Upper lobe of left lung (tissue), 6 donors: Measurements from ENCODE around the gene VPS18. TPM values are rescaled to one million over a fixed set of nuclear protein-coding genes. Genes with fewer than 3 reads are reported as not detected.
"Not testable (repeated sequence)": the region's sequence is repeated elsewhere in the genome, so short reads cannot be mapped to it uniquely, and the experiment has no call there.

Experiments
- ATAC-seq, 2 donors: fragments of 200-7000 bp; cut with Tn5 transposase; one replicate each; pipeline ENCODE4 v1.9.1; 2022; ENCODE audit warnings: mild to moderate bottlenecking in 2 of 2, moderate library complexity in 2 of 2; ENCODE audit not compliant: low FRiP score in 2 of 2
- DNase-seq, 2 donors: peaks; one replicate each; pipeline ENCODE4 v3.0.0-alpha.2; 2019 to 2020
- H3K27ac ChIP-seq, 4 donors: fragments of 200-600 bp; sonication (generic); one replicate each; pipeline ENCODE4 v1.5.1; 2016 to 2019
- H3K27me3 ChIP-seq, 4 donors: fragments of 200-600 bp; sonication (generic); one replicate each; pipeline ENCODE4 v1.5.1; 2017 to 2019
- H3K36me3 ChIP-seq, 4 donors: fragments of 200-600 bp; sonication (generic); one replicate each; pipeline ENCODE4 v1.5.1; 2016 to 2019
- H3K4me1 ChIP-seq, 4 donors: fragments of 200-600 bp; sonication (generic); one replicate each; pipeline ENCODE4 v1.5.1; 2018 to 2019
- H3K4me3 ChIP-seq, 4 donors: fragments of 200-600 bp; sonication (generic); one replicate each; pipeline ENCODE4 v1.5.1; 2017 to 2019; ENCODE audit warnings: mild to moderate bottlenecking in 2 of 4, moderate library complexity in 1 of 4
- H3K9me3 ChIP-seq, 4 donors: fragments of 200-600 bp; sonication (generic); one replicate each; pipeline ENCODE4 v1.5.1; 2018 to 2019
- CTCF ChIP-seq, 6 experiments: fragments of 450-650 bp in 4 of 6; fragments of 200-600 bp in 2 of 6; sonication (generic) in 2 of 6; IDR thresholded peaks; one replicate each; pipeline ENCODE4 v1.5.1; 2016 to 2019; ENCODE audit warnings: antibody characterized with exemption in 6 of 6
- EP300 ChIP-seq, 4 donors: sonication (generic); formaldehyde crosslinking; IDR thresholded peaks; one replicate each; pipeline ENCODE4 v1.5.1; 2017; ENCODE audit warnings: antibody characterized with exemption in 4 of 4, control low read depth in 2 of 4
- POLR2A ChIP-seq, 4 donors: fragments of 450-650 bp; IDR thresholded peaks; one replicate each; pipeline ENCODE4 v1.5.1; 2016 to 2017; ENCODE audit warnings: antibody characterized with exemption in 4 of 4, mild to moderate bottlenecking in 2 of 4
- POLR2AphosphoS5 ChIP-seq, 2 donors: sonication (generic); formaldehyde crosslinking; IDR thresholded peaks; one replicate each; pipeline ENCODE4 v1.5.1; 2017; ENCODE audit warnings: antibody characterized with exemption in 2 of 2
- WGBS, 2 donors: methylation state at CpG; one replicate each; pipeline ENCODE4 v1.1.5; 2017 to 2018; 5-methylcytosine and 5-hydroxymethylcytosine counted together
- total RNA-seq, 6 donors: library from RNA; depleted of rRNA in 4 of 6; stranded (reverse); fragments of >200 nt in 4 of 6; gene quantifications; one replicate each; pipeline versions ENCODE4 v1.1.0 to v1.2.1, GENCODE V29; 2016 to 2021
- donor health status: DM: no; HTN: no; CAD: no; lungs with moderate emphysema.
- donor health status: DM: no; HTN: yes; CAD: no; lungs with severe emphysema.

VPS18 gene
- total RNA-seq, 6 donors from 2014 or later = 19.9 to 43.2 (median 29.2) TPM

- H3K4me3 ChIP-seq = no peak overlapping the region
- no peaks in the 10 kb centered on the region for H3K9me3 ChIP-seq
- H3K4me1 ChIP-seq = peaks cover 3 to 24% (median 13%) of the 10 kb centered on the region in 4 donors
- ATAC-seq (peak; percentile 91 to 93), DNase-seq (peak in 1 of 2 donors; percentile 87)
- peaks cover 3 to 36% (median 26%) of the 10 kb centered on the region in 4 donors for H3K36me3 ChIP-seq
- peak overlapping the region in 3 of 4 donors; percentile 21 to 42 (median 37) for H3K27ac ChIP-seq
- H3K27me3 ChIP-seq = no peaks in the 10 kb centered on the region
- 29 to 45% methylated on average over 8 to 15 of the region's 15 CpGs for WGBS, 2 donors
- TF ChIP-seq POLR2AphosphoS5 (IDR thresholded peaks at IDR 0.05) (peak in 1 of 2 donors; percentile 61), CTCF (IDR thresholded peaks at IDR 0.05) (peak; percentile 91 to 98 (median 96)), POLR2A (IDR thresholded peaks at IDR 0.05) (peak in 1 of 4 donors; percentile 29), EP300 (IDR thresholded peaks at IDR 0.05) (no peak)
Measured at GRCh38 chr15:40857601-40858341, 36.5 kb upstream of the VPS18 start.

- TF ChIP-seq POLR2AphosphoS5 (IDR thresholded peaks at IDR 0.05) (no peak), CTCF (IDR thresholded peaks at IDR 0.05) (no peak), POLR2A (IDR thresholded peaks at IDR 0.05) (no peak), EP300 (IDR thresholded peaks at IDR 0.05) (no peak)
- WGBS, 2 donors = 71 to 78% methylated on average over 10 of the region's 10 CpGs
- H3K36me3 ChIP-seq = peaks cover 3 to 29% (median 21%) of the 10 kb centered on the region in 4 donors
- no peaks in the 10 kb centered on the region for H3K9me3 ChIP-seq
- H3K27ac ChIP-seq = no peak overlapping the region
- ATAC-seq (no peak), DNase-seq (no peak)
- peaks cover 3 to 24% (median 13%) of the 10 kb centered on the region in 4 donors for H3K4me1 ChIP-seq
- H3K4me3 ChIP-seq = no peak overlapping the region
- no peaks in the 10 kb centered on the region for H3K27me3 ChIP-seq
Measured at GRCh38 chr15:40858706-40859105, 35.5 kb upstream of the VPS18 start.

- no peaks in the 10 kb centered on the region for H3K9me3 ChIP-seq
- 47 to 48% methylated on average over 15 to 18 of the region's 18 CpGs for WGBS, 2 donors
- H3K27ac ChIP-seq = no peak overlapping the region
- ATAC-seq = peak; percentile 73 to 81
- H3K4me1 ChIP-seq = peaks cover 3 to 24% (median 13%) of the 10 kb centered on the region in 4 donors
- TF ChIP-seq POLR2A (IDR thresholded peaks at IDR 0.05) = no peak
- peak; percentile 65 to 82 (median 74) for TF ChIP-seq CTCF (IDR thresholded peaks at IDR 0.05)
- H3K27me3 ChIP-seq = no peaks in the 10 kb centered on the region
- H3K4me3 ChIP-seq = no peak overlapping the region
- H3K36me3 ChIP-seq = peaks cover 3 to 24% (median 15%) of the 10 kb centered on the region in 4 donors
- DNase-seq = peak in 1 of 2 donors; percentile 87
Measured at GRCh38 chr15:40859206-40859851, 34.9 kb upstream of the VPS18 start.

GRCh38 chr15:40861147-40861546 lies 33.1 kb upstream of the VPS18 start:
- not testable (repeated sequence) for ATAC-seq, DNase-seq, H3K27ac ChIP-seq, H3K4me3 ChIP-seq, H3K9me3 ChIP-seq, H3K36me3 ChIP-seq, H3K27me3 ChIP-seq
- H3K4me1 ChIP-seq = peaks cover 3 to 24% (median 13%) of the 10 kb centered on the region in 4 donors
- WGBS, 2 donors = 72 to 80% methylated on average over 4 of the region's 4 CpGs

- no peak for ATAC-seq
- TF ChIP-seq CTCF (IDR thresholded peaks at IDR 0.05) = no peak
- no peak for TF ChIP-seq EP300 (IDR thresholded peaks at IDR 0.05)
- TF ChIP-seq POLR2AphosphoS5 (IDR thresholded peaks at IDR 0.05) = no peak
- TF ChIP-seq POLR2A (IDR thresholded peaks at IDR 0.05) = no peak
- Histone ChIP-seq H3K9me3 (no peaks in the 10 kb centered on the region), H3K4me3 (no peak overlapping the region), H3K4me1 (peaks cover 0 to 9% (median 0%) of the 10 kb centered on the region in 4 donors), H3K27me3 (no peaks in the 10 kb centered on the region), H3K36me3 (no peaks in the 10 kb centered on the region), H3K27ac (no peak overlapping the region)
- WGBS, 2 donors = 57 to 71% methylated on average over 3 to 4 of the region's 4 CpGs
- no peak for DNase-seq
Measured at GRCh38 chr15:40863660-40864270, 30.5 kb upstream of the VPS18 start.
